Right ventricle myocardium inferior (tissue), 1 donor: Measurements from ENCODE around the gene CELSR2. TPM values are rescaled to one million over a fixed set of nuclear protein-coding genes. Genes with fewer than 3 reads are reported as not detected.
A peak's percentile ranks its signal among the peaks of the same experiment; 100 is the strongest.

Source experiments
- ATAC-seq: fragments of 200-7000 bp; cut with Tn5 transposase; one replicate; pipeline ENCODE4 v1.9.1; 2020; ENCODE audit warnings: mild to moderate bottlenecking, moderate library complexity
- DNase-seq: peaks from one replicate; pipeline ENCODE4 v3.0.0; 2021; ENCODE audit errors: missing footprints
- intact Hi-C: fragments of 100-400 bp; cut with DNase I; formaldehyde crosslinking; loops from one replicate; pipeline ENCODE4 v1.11.0; 2022
- total RNA-seq: library from RNA; stranded (reverse); fragmentation: NEBNext Ultra II Directional; extraction: Animal tissue kit (Norgen Biotek cat#: 25700); gene quantifications from one replicate; pipeline ENCODE4 v1.2.1, GENCODE V29; 2021
- donor health status: DM: no; HTN: yes; CAD: no; lungs with severe emphysema.

CELSR2 gene
- total RNA-seq, 1 donor from 2014 or later, result 6.5 TPM

DNA sequence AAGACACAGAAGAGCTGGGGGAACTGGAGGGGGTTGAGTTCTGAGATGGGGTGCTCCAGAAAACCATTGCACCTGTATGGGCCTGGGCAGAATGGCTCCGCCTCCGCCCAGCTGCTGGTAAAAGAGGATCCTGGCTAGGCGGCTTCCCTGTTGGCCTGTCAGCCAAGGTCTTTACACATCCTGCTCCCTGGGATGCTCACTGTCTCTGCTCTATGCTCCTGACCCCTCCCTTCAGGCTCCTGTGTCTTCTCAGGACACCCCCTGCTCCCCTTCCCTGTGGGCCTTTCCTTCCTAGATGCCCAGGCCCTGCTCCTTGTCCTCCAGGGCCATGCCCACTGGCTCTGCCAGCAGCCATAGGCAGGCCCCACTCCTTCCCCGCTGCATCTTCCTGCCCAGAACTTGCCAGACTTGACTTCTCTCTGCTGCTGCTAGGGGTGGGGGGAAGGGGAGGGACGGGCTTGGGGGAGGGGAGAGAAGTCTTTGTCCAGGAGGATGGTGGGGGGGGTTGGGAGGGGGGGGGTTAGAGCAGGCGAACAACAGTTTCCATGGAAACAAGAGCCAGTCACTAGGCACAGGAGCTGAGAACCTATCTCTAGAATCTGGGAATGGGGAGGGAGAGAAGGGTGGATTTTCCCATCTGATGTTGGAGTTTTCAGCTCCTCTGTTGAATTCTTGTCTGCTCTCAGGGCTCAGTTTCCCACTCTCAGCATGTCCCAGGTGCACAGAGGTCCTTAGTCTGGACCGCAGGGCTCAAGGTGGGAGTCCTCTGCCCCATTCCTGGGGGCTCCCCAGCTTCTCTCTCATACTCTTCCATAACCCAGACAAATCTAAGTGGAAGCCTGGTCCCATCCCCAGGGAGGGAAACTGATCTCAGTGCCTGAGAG lies 10.6 kb downstream of the CELSR2 start:
- intact Hi-C loops, result no loop called here
- ATAC-seq, result no peak
- peak; percentile 57 for DNase-seq

DNA sequence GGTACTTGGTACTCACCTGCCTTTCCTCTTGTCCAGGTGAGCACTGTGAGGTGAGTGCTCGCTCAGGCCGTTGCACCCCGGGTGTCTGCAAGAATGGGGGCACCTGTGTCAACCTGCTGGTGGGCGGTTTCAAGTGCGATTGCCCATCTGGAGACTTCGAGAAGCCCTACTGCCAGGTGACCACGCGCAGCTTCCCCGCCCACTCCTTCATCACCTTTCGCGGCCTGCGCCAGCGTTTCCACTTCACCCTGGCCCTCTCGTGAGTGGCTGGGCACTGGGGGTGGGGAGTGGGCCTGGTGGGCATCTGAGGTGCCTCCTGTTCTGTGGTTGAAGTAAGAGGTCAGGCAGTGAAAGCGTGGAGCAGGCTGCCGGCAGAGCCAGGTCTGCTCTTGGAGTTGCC lies 11.7 kb downstream of the CELSR2 start:
- peak; percentile 28 for DNase-seq
- no peak for ATAC-seq
- intact Hi-C loops, result no loop called here

DNA sequence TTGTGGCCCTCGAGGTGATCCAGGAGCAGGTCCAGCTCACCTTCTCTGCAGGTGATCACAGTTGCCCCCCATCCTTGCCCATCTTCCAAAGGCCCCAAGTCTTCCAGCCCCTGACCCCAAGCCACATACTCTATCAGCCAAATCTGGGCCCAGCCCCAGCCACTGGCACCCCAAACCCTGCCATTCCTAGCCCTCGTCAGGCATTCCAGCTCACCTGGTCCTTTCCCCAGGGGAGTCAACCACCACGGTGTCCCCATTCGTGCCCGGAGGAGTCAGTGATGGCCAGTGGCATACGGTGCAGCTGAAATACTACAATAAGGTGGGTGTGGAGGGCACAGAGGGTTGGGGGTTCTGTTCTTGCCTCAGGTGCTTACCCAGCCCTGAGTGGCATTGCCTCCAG lies 12.2 kb downstream of the CELSR2 start:
- ATAC-seq (no peak), DNase-seq (peak; percentile 47)
- intact Hi-C loops, result no loop called here

DNA sequence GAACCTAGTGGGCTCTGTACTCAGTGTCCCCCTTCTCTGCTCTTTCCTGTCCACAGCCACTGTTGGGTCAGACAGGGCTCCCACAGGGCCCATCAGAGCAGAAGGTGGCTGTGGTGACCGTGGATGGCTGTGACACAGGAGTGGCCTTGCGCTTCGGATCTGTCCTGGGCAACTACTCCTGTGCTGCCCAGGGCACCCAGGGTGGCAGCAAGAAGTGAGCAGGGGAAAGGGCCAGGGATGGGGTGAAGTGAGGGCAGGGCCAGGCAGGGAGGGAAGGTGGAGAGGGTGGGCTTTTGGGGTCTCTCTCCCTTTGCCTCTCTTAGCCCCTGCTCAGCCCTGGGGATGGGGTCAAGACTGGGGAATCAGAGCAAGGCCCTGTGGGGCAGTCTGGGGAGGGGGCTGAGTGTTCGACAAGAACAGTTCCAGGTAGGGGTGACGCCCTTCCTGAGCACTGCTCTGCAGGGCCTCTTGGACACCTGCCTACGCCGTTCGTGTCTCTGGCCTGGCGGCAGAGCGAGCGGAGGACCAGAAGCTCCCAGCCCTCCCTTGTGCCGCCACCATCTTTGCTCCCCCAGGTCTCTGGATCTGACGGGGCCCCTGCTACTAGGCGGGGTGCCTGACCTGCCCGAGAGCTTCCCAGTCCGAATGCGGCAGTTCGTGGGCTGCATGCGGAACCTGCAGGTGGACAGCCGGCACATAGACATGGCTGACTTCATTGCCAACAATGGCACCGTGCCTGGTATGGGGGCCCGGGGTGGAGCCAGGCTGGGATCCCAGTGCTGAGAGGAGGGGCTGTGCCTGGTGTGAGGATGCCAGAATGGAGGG lies 13.1 kb downstream of the CELSR2 start:
- intact Hi-C loops, result loop anchor here (1.0 kb wide), 1 partner anchor 137 kb away; no protein-coding TSS in a partner anchor
- DNase-seq, result peak; percentile 63
- no peak for ATAC-seq

DNA sequence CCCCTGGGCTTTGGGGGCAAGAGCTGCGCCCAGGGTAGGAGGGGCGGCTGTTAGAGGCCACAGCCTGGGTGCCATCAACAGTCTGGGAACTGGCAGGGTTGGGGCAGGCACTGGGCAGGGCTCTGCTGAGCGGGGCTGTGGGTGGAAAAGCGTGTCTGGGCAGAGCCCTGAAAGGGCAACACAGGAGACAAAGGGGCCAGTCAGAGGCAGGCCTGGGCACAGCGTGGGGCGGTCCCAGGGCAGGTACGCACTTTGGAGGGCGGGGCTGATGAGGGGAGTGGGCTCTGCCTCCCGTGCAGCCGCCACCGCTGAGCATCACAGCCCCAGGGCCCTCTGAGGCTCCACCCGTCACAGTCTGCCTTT lies 13.9 kb downstream of the CELSR2 start:
- ATAC-seq (no peak), DNase-seq (peak; percentile 56)

DNA sequence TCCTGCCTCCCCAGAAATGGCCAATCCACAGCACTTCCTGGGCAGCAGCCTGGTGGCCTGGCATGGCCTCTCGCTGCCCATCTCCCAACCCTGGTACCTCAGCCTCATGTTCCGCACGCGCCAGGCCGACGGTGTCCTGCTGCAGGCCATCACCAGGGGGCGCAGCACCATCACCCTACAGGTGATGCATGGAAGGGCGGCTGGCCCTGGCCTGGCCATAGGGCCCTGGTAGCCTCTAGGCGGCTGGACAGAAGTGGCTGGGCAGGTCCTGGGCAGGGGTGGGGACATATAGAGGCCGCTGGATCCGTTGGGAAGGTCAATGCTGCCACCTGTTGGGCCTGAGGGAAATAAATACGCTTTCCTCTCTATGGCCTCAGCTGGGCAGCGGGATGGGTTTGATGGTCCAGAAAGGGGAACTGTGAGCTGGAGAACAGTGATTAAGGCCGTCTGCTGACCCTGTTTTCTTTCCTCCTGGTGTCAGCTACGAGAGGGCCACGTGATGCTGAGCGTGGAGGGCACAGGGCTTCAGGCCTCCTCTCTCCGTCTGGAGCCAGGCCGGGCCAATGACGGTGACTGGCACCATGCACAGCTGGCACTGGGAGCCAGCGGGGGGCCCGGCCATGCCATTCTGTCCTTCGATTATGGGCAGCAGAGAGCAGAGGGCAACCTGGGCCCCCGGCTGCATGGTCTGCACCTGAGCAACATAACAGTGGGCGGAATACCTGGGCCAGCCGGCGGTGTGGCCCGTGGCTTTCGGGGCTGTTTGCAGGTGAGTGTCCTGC lies 14.4 kb downstream of the CELSR2 start:
- intact Hi-C loops, result loop anchor here (1.0 kb wide), 1 partner anchor 136 kb away; no protein-coding TSS in a partner anchor

More for the DNA sequence above, 13.9 kb downstream of the CELSR2 start:
- intact Hi-C loops, result loop anchor here (1.0 kb wide), 1 partner anchor 136 kb away; no protein-coding TSS in a partner anchor

DNA sequence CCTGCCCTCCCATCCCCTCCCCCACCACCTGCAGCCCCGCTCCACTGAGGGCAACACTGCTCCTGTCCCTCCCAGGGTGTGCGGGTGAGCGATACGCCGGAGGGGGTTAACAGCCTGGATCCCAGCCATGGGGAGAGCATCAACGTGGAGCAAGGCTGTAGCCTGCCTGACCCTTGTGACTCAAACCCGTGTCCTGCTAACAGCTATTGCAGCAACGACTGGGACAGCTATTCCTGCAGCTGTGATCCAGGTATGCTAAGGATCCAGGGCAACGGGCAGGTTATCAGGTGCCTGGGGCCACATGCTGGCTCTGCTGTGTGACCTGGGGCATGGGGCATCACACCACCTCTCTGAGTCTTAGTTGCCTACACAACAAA lies 15.0 kb downstream of the CELSR2 start:
- peak; percentile 26 for DNase-seq
- ATAC-seq, result no peak
- intact Hi-C loops, result no loop called here

More for the DNA sequence above, 14.4 kb downstream of the CELSR2 start:
- ATAC-seq, result peak; percentile 82
- peak; percentile 93 for DNase-seq

DNA sequence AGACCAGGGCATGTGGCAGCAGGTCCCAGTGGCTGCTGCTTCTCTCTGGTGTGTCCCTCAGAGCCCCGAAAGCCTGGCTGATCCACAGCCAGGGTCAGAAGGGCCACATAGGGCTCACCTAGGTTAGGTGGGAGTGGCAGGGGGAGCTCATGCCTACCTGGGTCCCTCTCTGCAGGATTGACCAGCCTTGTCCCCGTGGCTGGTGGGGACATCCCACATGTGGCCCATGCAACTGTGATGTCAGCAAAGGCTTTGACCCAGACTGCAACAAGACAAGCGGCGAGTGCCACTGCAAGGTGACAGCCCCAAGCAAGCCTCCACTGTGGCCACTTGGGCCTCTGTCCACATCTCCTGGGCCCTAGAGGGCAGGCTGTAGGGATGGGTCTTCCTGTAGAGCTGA lies 15.7 kb downstream of the CELSR2 start:
- ATAC-seq (no peak), DNase-seq (peak; percentile 54)
- intact Hi-C loops, result no loop called here

DNA sequence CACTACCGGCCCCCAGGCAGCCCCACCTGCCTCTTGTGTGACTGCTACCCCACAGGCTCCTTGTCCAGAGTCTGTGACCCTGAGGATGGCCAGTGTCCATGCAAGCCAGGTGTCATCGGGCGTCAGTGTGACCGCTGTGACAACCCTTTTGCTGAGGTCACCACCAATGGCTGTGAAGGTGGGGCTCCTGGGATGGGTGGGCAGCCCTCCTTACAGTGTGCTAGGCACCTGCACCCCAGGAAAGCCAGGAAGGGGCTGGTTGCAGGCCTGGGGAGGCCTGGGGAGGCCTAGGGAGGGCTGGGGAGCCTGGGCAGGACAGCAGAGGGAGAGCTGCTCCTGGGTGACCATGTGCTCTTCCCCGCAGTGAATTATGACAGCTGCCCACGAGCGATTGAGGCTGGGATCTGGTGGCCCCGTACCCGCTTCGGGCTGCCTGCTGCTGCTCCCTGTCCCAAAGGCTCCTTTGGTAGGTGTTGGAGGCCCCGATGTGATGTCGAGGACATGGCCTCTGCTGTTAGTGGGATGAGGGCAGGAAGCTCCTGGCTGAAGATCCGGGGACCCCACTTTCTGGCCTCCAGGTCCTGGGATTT lies 16.5 kb downstream of the CELSR2 start:
- peak; percentile 58 for DNase-seq

DNA sequence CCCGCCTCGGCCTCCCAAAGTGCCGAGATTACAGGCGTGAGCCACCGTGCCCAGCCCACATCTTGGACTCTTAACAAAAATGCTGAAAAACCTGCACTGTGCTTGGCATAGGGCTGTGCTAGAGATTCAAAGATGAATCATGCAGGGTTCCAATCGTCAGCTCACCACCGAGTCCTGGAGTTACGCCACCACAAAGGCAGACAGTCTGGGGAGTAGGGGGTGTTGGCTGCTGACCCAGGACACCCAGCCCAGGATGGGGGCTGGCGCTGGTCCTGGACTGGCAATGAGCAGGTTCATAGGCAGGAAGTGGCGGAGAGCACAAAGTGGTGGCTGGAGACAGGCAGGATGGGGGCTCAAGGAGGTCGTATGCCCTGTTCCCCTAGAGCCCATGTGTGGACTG lies 17.6 kb downstream of the CELSR2 start:
- intact Hi-C loops, result no loop called here
- ATAC-seq (no peak), DNase-seq (no peak)

More for the DNA sequence above, 16.5 kb downstream of the CELSR2 start:
- ATAC-seq, result no peak
- intact Hi-C loops, result no loop called here

DNA sequence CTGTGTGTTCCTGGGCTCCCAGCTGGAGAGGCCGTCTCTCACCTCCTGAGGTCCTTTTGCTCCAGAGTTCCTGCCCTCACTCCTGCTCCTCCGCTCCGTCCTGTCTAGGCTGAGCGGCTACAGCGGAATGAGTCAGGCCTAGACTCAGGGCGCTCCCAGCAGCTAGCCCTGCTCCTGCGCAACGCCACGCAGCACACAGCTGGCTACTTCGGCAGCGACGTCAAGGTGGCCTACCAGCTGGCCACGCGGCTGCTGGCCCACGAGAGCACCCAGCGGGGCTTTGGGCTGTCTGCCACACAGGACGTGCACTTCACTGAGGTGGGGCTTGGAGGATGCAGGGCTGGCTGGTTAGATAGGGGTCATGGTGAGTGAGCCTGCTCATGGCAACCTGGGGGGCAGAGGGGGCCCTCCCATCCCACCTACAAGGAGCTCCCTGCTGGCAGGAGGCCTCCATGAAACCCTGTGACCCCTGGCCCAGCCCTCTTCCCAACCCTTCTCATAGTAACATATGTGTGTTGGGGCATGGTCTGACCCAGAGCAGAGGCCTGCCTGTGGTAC lies 18.5 kb downstream of the CELSR2 start:
- DNase-seq, result peak; percentile 46

DNA sequence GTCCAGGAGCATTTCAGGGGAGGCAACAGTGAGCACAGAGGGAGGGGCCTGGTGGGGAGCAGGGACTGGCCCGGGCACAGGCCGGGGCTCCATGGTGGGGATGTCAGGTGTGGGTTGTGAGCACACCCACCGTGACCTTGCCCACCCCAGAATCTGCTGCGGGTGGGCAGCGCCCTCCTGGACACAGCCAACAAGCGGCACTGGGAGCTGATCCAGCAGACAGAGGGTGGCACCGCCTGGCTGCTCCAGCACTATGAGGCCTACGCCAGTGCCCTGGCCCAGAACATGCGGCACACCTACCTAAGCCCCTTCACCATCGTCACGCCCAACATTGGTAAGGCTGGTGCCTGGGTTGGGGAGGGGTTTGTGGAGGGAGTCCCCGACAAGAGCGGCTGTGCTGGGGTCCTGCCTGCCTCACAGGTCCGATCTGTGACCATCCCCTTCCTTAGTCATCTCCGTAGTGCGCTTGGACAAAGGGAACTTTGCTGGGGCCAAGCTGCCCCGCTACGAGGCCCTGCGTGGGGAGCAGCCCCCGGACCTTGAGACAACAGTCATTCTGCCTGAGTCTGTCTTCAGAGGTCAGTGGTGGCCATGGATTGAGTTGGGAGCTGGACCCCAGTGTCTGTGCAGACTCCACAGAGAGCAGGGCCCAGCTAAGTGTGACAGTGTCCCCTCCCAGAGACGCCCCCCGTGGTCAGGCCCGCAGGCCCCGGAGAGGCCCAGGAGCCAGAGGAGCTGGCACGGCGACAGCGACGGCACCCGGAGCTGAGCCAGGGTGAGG lies 19.3 kb downstream of the CELSR2 start:
- ATAC-seq, result no peak
- peak; percentile 61 for DNase-seq
- intact Hi-C loops, result no loop called here

More for the DNA sequence above, 18.5 kb downstream of the CELSR2 start:
- intact Hi-C loops, result no loop called here
- no peak for ATAC-seq

DNA sequence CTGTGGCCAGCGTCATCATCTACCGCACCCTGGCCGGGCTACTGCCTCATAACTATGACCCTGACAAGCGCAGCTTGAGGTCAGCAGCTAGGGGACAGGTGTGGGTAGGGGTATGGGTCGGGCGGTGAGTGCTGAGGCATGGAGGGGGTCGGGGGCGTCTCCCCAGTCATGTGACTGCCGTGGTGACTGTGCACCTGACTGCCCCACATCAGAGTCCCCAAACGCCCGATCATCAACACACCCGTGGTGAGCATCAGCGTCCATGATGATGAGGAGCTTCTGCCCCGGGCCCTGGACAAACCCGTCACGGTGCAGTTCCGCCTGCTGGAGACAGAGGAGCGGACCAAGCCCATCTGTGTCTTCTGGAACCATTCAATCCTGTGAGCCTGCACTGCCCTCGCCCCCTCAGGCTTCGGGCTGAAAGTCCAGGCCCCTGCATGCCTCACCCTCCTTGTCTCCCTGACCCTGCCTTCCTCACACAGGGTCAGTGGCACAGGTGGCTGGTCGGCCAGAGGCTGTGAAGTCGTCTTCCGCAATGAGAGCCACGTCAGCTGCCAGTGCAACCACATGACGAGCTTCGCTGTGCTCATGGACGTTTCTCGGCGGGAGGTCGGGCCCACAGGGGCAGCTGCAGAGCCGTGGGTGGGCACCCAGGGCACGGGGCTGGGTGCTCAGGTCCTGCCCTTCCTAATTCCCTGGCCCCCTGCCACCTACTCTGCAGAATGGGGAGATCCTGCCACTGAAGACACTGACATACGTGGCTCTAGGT lies 20.1 kb downstream of the CELSR2 start:
- DNase-seq, result peak; percentile 50
- intact Hi-C loops, result no loop called here
- ATAC-seq, result no peak

DNA sequence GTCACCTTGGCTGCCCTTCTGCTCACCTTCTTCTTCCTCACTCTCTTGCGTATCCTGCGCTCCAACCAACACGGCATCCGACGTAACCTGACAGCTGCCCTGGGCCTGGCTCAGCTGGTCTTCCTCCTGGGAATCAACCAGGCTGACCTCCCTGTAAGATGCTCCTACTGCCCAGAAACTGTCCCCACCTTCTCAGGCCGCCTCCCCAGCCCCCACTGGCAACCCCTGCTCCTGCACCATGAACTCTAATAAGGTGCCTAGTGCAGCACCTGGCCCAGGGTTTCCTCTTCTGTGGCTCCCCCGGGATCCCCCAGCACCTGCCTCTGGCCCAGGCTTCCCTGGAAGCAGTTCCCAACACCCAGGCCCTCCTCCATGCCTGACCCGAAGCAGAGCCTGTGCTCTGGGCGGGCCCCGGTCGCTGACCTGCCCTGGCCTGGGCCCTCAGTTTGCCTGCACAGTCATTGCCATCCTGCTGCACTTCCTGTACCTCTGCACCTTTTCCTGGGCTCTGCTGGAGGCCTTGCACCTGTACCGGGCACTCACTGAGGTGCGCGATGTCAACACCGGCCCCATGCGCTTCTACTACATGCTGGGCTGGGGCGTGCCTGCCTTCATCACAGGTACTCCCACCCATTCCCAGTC lies 20.8 kb downstream of the CELSR2 start:
- ATAC-seq, result no peak
- intact Hi-C loops, result no loop called here
- DNase-seq, result peak; percentile 35

DNA sequence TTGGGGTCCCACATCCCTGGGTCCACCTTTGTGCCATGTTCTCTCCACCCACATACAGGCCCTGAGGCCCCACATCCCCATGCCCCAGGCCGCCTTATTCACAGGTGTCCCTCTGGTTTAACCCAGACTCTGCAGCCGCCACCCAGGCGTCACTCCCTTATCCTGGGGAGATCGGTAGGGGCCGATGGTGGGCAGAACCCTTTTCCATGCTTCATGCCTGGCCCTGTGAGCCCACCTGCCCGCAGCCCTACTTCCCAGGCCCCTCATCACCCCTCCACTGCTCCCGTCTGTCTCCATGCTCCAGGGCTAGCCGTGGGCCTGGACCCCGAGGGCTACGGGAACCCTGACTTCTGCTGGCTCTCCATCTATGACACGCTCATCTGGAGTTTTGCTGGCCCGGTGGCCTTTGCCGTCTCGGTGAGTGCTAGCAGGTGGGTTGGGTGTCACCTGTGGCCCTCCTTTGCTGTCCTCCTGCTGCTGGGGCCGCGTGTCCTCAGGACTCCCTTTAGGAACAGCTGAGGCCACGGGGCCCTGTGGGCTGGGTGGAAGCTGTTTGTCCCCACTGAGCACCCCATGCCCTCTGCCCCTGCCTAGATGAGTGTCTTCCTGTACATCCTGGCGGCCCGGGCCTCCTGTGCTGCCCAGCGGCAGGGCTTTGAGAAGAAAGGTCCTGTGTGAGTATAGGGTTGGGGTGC lies 21.4 kb downstream of the CELSR2 start:
- peak; percentile 22 for DNase-seq
- intact Hi-C loops, result no loop called here
- ATAC-seq, result no peak

DNA sequence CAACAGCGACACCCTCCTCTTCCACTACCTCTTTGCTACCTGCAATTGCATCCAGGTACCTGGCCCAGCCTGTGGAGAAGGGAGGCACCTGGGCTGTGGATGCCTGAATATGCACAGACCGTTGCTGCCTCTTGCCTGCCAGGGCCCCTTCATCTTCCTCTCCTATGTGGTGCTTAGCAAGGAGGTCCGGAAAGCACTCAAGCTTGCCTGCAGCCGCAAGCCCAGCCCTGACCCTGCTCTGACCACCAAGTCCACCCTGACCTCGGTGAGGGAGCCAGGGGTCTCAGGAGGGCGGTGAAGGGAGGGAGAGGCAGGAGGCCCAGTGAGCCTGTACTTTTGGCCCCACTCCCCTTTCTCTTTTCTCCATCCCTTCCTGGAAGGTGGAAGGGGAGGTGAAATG lies 22.1 kb downstream of the CELSR2 start:
- ATAC-seq (no peak), DNase-seq (no peak)
- intact Hi-C loops, result no loop called here
